Measurements from ENCODE around the gene DLX2.

GRCh38 chr2:172073518-172073917 lies 29.2 kb downstream of the DLX2 start:
- TF ChIP-seq CTCF (conservative IDR thresholded peaks at IDR 0.05 in 1 of 2, IDR thresholded peaks at IDR 0.05 in 1 of 2; ENCODE audit: extremely low read depth in 1 of 2, insufficient read depth in 1 of 2, low read depth in 1 of 2, low read length in 2 of 2): no peak
- no peak for TF ChIP-seq EZH2 (IDR thresholded peaks at IDR 0.05; ENCODE audit: borderline replicate concordance, low read length)

Data from mammary epithelial cell (primary cell).